B cell (primary cell): ENCODE data around the gene SCGB2A2.

Source experiments
- CTCF ChIP-seq: fragments of 200-600 bp; IDR thresholded peaks from one replicate; pipeline ENCODE4 v1.8.0; 2022; ENCODE audit warnings: antibody characterized with exemption, mild to moderate bottlenecking
- EZH2 ChIP-seq: IDR thresholded peaks from 2 replicates; pipeline ENCODE4 v1.6.1; 2012; ENCODE audit warnings: borderline replicate concordance, low read depth, mild to moderate bottlenecking, moderate library complexity, low read length; ENCODE audit not compliant: insufficient read depth, poor library complexity, severe bottlenecking

DNA sequence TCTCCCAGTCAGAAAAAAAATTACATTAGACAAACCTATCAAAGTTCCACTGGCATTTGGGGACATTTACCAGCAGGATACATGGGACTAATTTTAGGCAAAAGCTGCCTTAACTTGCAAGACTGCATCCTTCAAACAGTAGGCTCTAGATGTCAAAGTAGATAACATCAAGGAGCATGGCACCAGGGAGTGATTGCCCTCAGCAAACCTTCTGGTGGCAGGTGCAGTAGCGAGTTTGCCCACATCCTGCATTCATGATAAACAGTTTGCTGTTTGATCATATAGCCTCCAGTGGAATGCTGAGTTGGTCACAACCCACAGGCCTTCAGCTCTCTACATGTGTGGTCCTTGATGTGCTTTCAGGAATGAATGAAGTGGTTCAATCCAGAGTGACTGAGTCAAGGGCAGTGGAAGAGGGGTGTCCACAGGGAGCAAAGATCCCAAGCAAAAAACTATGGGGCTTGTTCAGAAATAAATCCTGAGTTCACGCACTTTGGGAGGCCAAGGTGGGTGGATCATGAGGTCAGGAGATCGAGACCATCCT lies 15.9 kb upstream of the SCGB2A2 start:
- no peak for TF ChIP-seq CTCF
- no peak for TF ChIP-seq EZH2
